Gastroesophageal sphincter (tissue), 4 donors: Measurements from ENCODE around the gene MED10. TPM values are rescaled to one million over a fixed set of nuclear protein-coding genes. Genes with fewer than 3 reads are reported as not detected.

Experiments
- ATAC-seq: fragments of 150-250 bp; one replicate; pipeline ENCODE4 v1.9.1; 2016; ENCODE audit warnings: mild to moderate bottlenecking, moderate library complexity
- H3K27ac ChIP-seq, 4 donors: fragments of 200-600 bp; sonication (generic) in 3 of 4; 1 replicate in 3 of 4; 2 replicates in 1 of 4; pipeline ENCODE4 v1.5.1; 2016 to 2019
- H3K27me3 ChIP-seq: fragments of 200-600 bp; sonication (generic); one replicate; pipeline ENCODE4 v1.5.1; 2019
- H3K36me3 ChIP-seq, 2 donors: fragments of 200-600 bp; sonication (generic); one replicate each; pipeline ENCODE4 v1.5.1; 2019; ENCODE audit warnings: control low read depth in 1 of 2
- H3K4me1 ChIP-seq, 3 donors: fragments of 200-600 bp; sonication (generic); 1 replicate in 2 of 3; 2 replicates in 1 of 3; pipeline ENCODE4 v1.5.1; 2016 to 2019; ENCODE audit warnings: control low read depth in 2 of 3
- H3K4me3 ChIP-seq, 2 donors: fragments of 200-600 bp; sonication (generic); one replicate each; pipeline ENCODE4 v1.5.1; 2019; ENCODE audit warnings: mild to moderate bottlenecking in 1 of 2, moderate library complexity in 1 of 2
- H3K9me3 ChIP-seq, 3 donors: fragments of 200-600 bp; sonication (generic); one replicate each; pipeline ENCODE4 v1.5.1; 2017 to 2019; ENCODE audit warnings: control low read depth in 2 of 3
- CTCF ChIP-seq, 4 experiments: fragments of 200-600 bp in 2 of 4; fragments of 450-650 bp in 2 of 4; sonication (generic) in 1 of 4; IDR thresholded peaks; one replicate each; pipeline ENCODE4 v1.5.1; 2017 to 2019; ENCODE audit warnings: antibody characterized with exemption in 4 of 4, mild to moderate bottlenecking in 2 of 4, moderate library complexity in 2 of 4
- EP300 ChIP-seq: sonication (generic); formaldehyde crosslinking; IDR thresholded peaks from one replicate; pipeline ENCODE4 v1.6.1; 2017; ENCODE audit warnings: antibody characterized with exemption, mild to moderate bottlenecking
- POLR2A ChIP-seq, 2 donors: fragments of 450-650 bp; IDR thresholded peaks; one replicate each; pipeline ENCODE4 v1.6.1; 2017; ENCODE audit warnings: antibody characterized with exemption in 2 of 2, mild to moderate bottlenecking in 2 of 2, moderate library complexity in 1 of 2
- POLR2AphosphoS5 ChIP-seq: sonication (generic); formaldehyde crosslinking; IDR thresholded peaks from one replicate; pipeline ENCODE4 v1.6.1; 2017; ENCODE audit warnings: antibody characterized with exemption
- WGBS, 2 donors: methylation state at CpG; one replicate each; pipeline ENCODE4 v1.1.5; 2018; ENCODE audit warnings: low coverage in 1 of 2; 5-methylcytosine and 5-hydroxymethylcytosine counted together
- total RNA-seq, 4 donors: library from RNA; depleted of rRNA; stranded (reverse); fragments of >200 nt; gene quantifications; one replicate each; pipeline ENCODE4 v1.1.0, GENCODE V29; 2016

MED10 gene
- total RNA-seq, 4 donors from 2014 or later = 27.2 to 39.7 (median 34.0) TPM

GRCh38 chr5:6423327-6424109, 45.2 kb upstream of the MED10 start:
- Histone ChIP-seq H3K27ac (no peak overlapping the region), H3K9me3 (no peaks in the 10 kb centered on the region), H3K36me3 (no peaks in the 10 kb centered on the region), H3K4me1 (peaks cover 0 to 5% (median 0%) of the 10 kb centered on the region in 3 donors), H3K27me3 (peaks cover 33% of the 10 kb centered on the region), H3K4me3 (no peak overlapping the region)
- 67 to 83% methylated on average over 9 to 13 of the region's 13 CpGs for WGBS, 2 donors
- TF ChIP-seq CTCF (IDR thresholded peaks at IDR 0.05) (no peak), POLR2AphosphoS5 (no peak), EP300 (no peak), POLR2A (IDR thresholded peaks at IDR 0.05) (no peak)
- ATAC-seq = no peak

- ATAC-seq = no peak
- WGBS, 2 donors = 14 to 23% methylated on average over 8 of the region's 8 CpGs
- Histone ChIP-seq H3K36me3 (no peaks in the 10 kb centered on the region), H3K4me1 (peaks cover 0 to 5% (median 0%) of the 10 kb centered on the region in 3 donors), H3K9me3 (no peaks in the 10 kb centered on the region), H3K4me3 (no peak overlapping the region), H3K27ac (no peak overlapping the region), H3K27me3 (peaks cover 30% of the 10 kb centered on the region)
- TF ChIP-seq POLR2AphosphoS5 (peak; percentile 58), POLR2A (IDR thresholded peaks at IDR 0.05) (no peak)
These were observed 41.0 kb upstream of the MED10 start for GRCh38 chr5:6419340-6419852.

- 64 to 69% methylated on average over 2 to 3 of the region's 3 CpGs for WGBS, 2 donors
- Histone ChIP-seq H3K27me3 (peaks cover 30% of the 10 kb centered on the region), H3K27ac (no peak overlapping the region), H3K4me3 (no peak overlapping the region), H3K36me3 (no peaks in the 10 kb centered on the region), H3K9me3 (no peaks in the 10 kb centered on the region), H3K4me1 (peaks cover 0 to 5% (median 0%) of the 10 kb centered on the region in 3 donors)
- TF ChIP-seq CTCF (IDR thresholded peaks at IDR 0.05) (no peak), POLR2A (IDR thresholded peaks at IDR 0.05) (no peak), EP300 (no peak), POLR2AphosphoS5 (no peak)
- no peak for ATAC-seq
These were observed 40.4 kb upstream of the MED10 start for GRCh38 chr5:6418679-6419276.

- Histone ChIP-seq H3K4me1 (peaks cover 0 to 5% (median 0%) of the 10 kb centered on the region in 3 donors), H3K27ac (no peak overlapping the region), H3K4me3 (no peak overlapping the region), H3K36me3 (no peaks in the 10 kb centered on the region), H3K9me3 (no peaks in the 10 kb centered on the region), H3K27me3 (peaks cover 30% of the 10 kb centered on the region)
- WGBS, 2 donors = 100% methylated on average over 8 of the region's 10 CpGs; no CpG with 5 or more reads in 1 of the 2 donors
- no peak for TF ChIP-seq EP300
- no peak for TF ChIP-seq CTCF (IDR thresholded peaks at IDR 0.05)
- ATAC-seq = no peak
These were observed 39.3 kb upstream of the MED10 start for GRCh38 chr5:6417657-6418056.

- H3K9me3 ChIP-seq = no peaks in the 10 kb centered on the region
- H3K4me1 ChIP-seq = no peaks in the 10 kb centered on the region
- H3K36me3 ChIP-seq = no peaks in the 10 kb centered on the region
- 20 to 42% methylated on average over 2 to 3 of the region's 4 CpGs for WGBS, 2 donors
- no peak overlapping the region for H3K27ac ChIP-seq
- no peak for TF ChIP-seq POLR2A (IDR thresholded peaks at IDR 0.05)
- no peak for TF ChIP-seq POLR2AphosphoS5
- TF ChIP-seq EP300 = no peak
- TF ChIP-seq CTCF (IDR thresholded peaks at IDR 0.05) = no peak
- peaks cover 45% of the 10 kb centered on the region for H3K27me3 ChIP-seq
- H3K4me3 ChIP-seq = no peak overlapping the region
- ATAC-seq = no peak
These were observed 34.5 kb upstream of the MED10 start for GRCh38 chr5:6412811-6413210.
